Tibial artery (tissue), 4 donors: ENCODE data around the gene CD247.

Source experiments
- DNase-seq, 2 donors: peaks; one replicate each; pipeline ENCODE4 v3.0.0-alpha.2; 2019
- H3K27ac ChIP-seq, 2 donors: fragments of 200-600 bp; sonication (generic) in 1 of 2; 1 replicate in 1 of 2; 2 replicates in 1 of 2; pipeline ENCODE4 v1.5.1; 2018 to 2019; ENCODE audit warnings: mild to moderate bottlenecking in 1 of 2
- H3K27me3 ChIP-seq, 2 donors: fragments of 200-600 bp; sonication (generic) in 1 of 2; one replicate each; pipeline versions ENCODE4 v1.5.1 to v1.6.0; 2016 to 2019
- H3K36me3 ChIP-seq, 3 donors: fragments of 200-600 bp; sonication (generic) in 2 of 3; one replicate each; pipeline ENCODE4 v1.5.1; 2016 to 2019; ENCODE audit warnings: mild to moderate bottlenecking in 2 of 3
- H3K4me1 ChIP-seq, 4 donors: fragments of 200-600 bp; sonication (generic) in 2 of 4; 1 replicate in 3 of 4; 2 replicates in 1 of 4; pipeline ENCODE4 v1.5.1; 2016 to 2019
- H3K4me3 ChIP-seq, 2 donors: fragments of 200-600 bp; sonication (generic) in 1 of 2; 1 replicate in 1 of 2; 2 replicates in 1 of 2; pipeline ENCODE4 v1.5.1; 2018 to 2019; ENCODE audit warnings: mild to moderate bottlenecking in 2 of 2
- H3K9me3 ChIP-seq, 3 donors: fragments of 200-600 bp; sonication (generic) in 1 of 3; one replicate each; pipeline ENCODE4 v1.5.1; 2016 to 2019
- intact Hi-C: fragments of 100-400 bp; cut with DNase I; formaldehyde crosslinking; loops from one replicate; pipeline ENCODE4 v1.15.0; 2023; ENCODE audit warnings: low total_unique reads
- TF ChIP-seq, protein P1 (sequence below), 2 experiments: fragments of 200-600 bp in 1 of 2; fragments of 450-650 bp in 1 of 2; IDR thresholded peaks; one replicate each; pipeline ENCODE4 v1.5.1; 2017 to 2019; ENCODE audit warnings: antibody characterized with exemption in 2 of 2, mild to moderate bottlenecking in 1 of 2, moderate library complexity in 1 of 2

CD247 gene

DNA sequence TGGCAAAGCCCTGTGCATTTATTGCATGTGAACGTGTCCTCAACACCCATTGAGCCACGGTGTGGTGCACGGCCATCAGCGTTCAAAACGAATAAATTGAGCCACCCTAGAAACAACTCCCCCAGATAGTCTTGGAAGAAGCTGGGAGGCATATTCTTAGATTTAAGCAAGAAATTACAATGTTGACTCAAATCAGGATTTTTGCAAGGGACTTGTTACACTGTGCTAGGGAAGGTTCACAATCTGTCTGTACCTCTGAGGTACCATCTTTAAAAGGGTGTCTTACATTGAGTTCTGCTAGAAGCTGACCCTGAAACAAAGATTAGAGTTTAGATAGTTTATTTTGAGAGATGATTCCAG is 16.2 kb downstream of the CD247 start:
- no peak for DNase-seq
- H3K27ac ChIP-seq = no peak overlapping the region
- H3K27me3 ChIP-seq = no peaks in the 10 kb centered on the region
- intact Hi-C loops = no loop called here
- TF ChIP-seq, protein P1, sequence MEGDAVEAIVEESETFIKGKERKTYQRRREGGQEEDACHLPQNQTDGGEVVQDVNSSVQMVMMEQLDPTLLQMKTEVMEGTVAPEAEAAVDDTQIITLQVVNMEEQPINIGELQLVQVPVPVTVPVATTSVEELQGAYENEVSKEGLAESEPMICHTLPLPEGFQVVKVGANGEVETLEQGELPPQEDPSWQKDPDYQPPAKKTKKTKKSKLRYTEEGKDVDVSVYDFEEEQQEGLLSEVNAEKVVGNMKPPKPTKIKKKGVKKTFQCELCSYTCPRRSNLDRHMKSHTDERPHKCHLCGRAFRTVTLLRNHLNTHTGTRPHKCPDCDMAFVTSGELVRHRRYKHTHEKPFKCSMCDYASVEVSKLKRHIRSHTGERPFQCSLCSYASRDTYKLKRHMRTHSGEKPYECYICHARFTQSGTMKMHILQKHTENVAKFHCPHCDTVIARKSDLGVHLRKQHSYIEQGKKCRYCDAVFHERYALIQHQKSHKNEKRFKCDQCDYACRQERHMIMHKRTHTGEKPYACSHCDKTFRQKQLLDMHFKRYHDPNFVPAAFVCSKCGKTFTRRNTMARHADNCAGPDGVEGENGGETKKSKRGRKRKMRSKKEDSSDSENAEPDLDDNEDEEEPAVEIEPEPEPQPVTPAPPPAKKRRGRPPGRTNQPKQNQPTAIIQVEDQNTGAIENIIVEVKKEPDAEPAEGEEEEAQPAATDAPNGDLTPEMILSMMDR (IDR thresholded peaks at IDR 0.05) = no peak
- H3K36me3 ChIP-seq = no peaks in the 10 kb centered on the region
- H3K4me1 ChIP-seq = no peaks in the 10 kb centered on the region
- no peaks in the 10 kb centered on the region for H3K9me3 ChIP-seq
- H3K4me3 ChIP-seq = no peak overlapping the region

DNA sequence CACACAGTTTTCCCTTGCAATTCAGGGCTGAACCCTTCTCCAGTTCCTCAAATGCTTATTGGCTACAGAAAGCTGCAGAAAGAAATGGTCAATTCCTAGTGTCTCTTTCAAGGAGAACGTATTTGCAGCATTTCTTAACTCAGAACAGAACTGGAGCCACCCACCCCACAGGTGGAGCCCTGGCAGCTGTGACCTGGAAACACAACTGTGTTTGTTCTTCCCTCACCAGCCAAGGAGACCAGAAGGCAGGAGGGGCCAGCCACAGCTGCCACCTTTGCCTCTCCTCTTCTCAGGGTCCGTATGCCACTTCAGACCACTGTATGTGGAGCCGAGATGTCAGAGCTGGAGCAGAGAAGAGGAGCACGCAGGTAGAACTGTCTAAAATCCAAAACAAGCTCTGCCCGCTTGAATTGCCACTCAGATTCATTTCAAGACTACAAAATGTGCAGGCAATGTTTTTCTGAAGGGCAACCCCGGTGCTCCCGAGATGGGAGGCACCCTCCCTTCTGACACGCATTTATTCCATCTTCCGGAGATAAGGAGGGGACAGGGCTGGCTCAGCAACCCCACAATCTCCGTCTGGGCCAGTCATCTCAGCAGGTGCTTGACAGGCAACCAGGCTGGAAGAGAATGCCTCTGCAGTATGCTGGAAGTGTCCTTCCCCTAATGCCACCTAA is 16.7 kb downstream of the CD247 start:
- Histone ChIP-seq H3K27ac (no peak overlapping the region), H3K27me3 (no peaks in the 10 kb centered on the region), H3K4me3 (no peak overlapping the region), H3K4me1 (no peaks in the 10 kb centered on the region), H3K9me3 (no peaks in the 10 kb centered on the region), H3K36me3 (no peaks in the 10 kb centered on the region)
- no peak for DNase-seq
- TF ChIP-seq, protein P1 (IDR thresholded peaks at IDR 0.05) = no peak
- intact Hi-C loops = no loop called here

DNA sequence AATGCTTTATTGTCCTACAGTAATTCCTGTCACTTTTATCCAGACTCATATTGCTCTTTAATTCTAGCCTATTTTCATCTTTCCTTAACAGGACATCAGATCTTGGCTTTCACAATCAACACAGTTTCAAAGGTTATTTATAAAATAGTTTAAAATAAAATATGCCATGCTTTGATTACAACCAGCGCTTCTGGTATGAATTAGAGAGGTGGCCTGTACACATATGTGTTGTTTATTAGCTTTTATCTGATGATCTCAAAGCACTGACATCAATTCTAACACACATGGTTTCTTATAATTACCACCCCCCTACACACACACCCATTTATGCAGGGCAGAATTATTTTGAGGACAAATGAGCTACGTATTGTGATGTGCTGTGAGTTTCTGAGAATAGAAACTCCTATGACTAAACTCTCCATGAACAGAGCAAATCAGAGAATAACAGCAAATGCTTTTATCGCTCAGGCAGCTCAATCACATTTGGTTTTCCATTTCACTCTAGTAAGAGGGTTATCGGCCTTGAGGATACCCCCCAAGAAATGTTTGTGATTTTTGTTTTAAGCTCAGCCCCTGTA is 18.0 kb downstream of the CD247 start:
- Histone ChIP-seq H3K4me1 (no peaks in the 10 kb centered on the region), H3K27ac (no peak overlapping the region), H3K36me3 (no peaks in the 10 kb centered on the region), H3K27me3 (no peaks in the 10 kb centered on the region), H3K9me3 (no peaks in the 10 kb centered on the region), H3K4me3 (no peak overlapping the region)
- TF ChIP-seq, protein P1 (IDR thresholded peaks at IDR 0.05) = no peak
- intact Hi-C loops = no loop called here
- DNase-seq = no peak

DNA sequence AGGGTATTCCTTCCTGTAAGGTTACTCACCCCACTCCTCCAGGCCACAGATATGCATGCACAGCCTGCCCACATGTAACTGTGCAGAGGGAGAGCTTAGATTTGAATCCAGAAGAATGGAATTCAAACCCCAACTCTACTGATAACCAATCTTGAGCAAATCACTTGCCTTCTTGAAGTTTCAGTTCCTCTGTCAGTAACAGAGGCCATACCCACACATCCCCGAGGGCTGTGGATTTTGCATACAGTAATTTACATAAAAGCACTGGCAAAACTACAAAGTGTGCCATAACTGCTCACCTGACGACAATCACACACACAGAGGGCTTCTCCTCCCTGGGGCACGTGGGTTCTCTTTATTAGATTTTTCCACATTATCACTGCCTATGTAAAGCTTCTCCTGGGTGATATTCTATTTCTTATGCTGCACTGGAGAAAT is 18.6 kb downstream of the CD247 start:
- Histone ChIP-seq H3K27ac (no peak overlapping the region), H3K36me3 (no peaks in the 10 kb centered on the region), H3K27me3 (no peaks in the 10 kb centered on the region), H3K4me1 (no peaks in the 10 kb centered on the region), H3K4me3 (no peak overlapping the region), H3K9me3 (no peaks in the 10 kb centered on the region)
- DNase-seq = no peak
- TF ChIP-seq, protein P1 (IDR thresholded peaks at IDR 0.05) = no peak
- intact Hi-C loops = no loop called here

DNA sequence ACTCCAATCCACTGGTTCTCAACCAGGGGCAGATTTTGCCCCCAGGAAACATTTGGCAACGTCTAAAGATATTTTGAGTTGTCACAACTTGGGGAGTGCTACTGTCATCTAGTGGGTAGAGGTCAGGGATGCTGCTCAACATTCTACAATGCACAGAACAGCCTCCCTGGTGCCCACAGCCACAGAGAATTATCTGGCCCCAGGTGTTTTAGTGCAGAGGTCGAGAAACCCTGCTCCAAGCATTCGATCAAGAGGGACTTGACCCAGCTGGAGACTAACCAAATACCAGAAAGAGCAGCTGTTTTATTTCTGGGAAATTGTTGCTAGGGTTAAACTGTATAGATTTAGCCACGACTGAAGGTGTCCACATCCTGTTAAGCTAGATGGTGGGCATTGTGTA is 19.2 kb downstream of the CD247 start:
- intact Hi-C loops = no loop called here
- TF ChIP-seq, protein P1 (IDR thresholded peaks at IDR 0.05) = no peak

More for the DNA sequence above, 19.2 kb downstream of the CD247 start:
- Histone ChIP-seq H3K27me3 (peaks cover 0 to under 1% of the 10 kb centered on the region in 2 donors), H3K36me3 (no peaks in the 10 kb centered on the region), H3K9me3 (no peaks in the 10 kb centered on the region), H3K27ac (no peak overlapping the region), H3K4me1 (no peaks in the 10 kb centered on the region), H3K4me3 (no peak overlapping the region)
- no peak for DNase-seq
